ENCODE data around the gene RPRD1B. TPM values are rescaled to one million over a fixed set of nuclear protein-coding genes. Genes with fewer than 3 reads are reported as not detected.

RPRD1B gene
- total and polyA plus RNA-seq, 2 of the 13 experiments (the other 11 are each of a cell fraction or from before 2014, with no cell fraction given) = 31.1 to 41.5 TPM

- no peak for TF ChIP-seq AHDC1 (CRISPR knock-in tag; IDR thresholded peaks at IDR 0.05; ENCODE audit: borderline replicate concordance)
- TF ChIP-seq RBFOX2 (IDR thresholded peaks at IDR 0.05; ENCODE audit: low read depth, low read length) = no peak
- TF ChIP-seq MTF1 (CRISPR knock-in tag; IDR thresholded peaks at IDR 0.05) = no peak
- TF ChIP-seq HMG20B (CRISPR knock-in tag; conservative IDR thresholded peaks at IDR 0.05) = no peak
- no peak for TF ChIP-seq GATAD2A (CRISPR knock-in tag; IDR thresholded peaks at IDR 0.05)
- no peak for TF ChIP-seq HINFP (CRISPR knock-in tag; IDR thresholded peaks at IDR 0.05; ENCODE audit: low read depth)
- 0 out of 2 replicates have a peak, but pooled peaks have one; percentile 18 for TF ChIP-seq NR2C2 (CRISPR knock-in tag; IDR thresholded peaks at IDR 0.05; ENCODE audit: borderline replicate concordance)
- TF ChIP-seq SALL2 (CRISPR knock-in tag; IDR thresholded peaks at IDR 0.05) = no peak
- TF ChIP-seq YEATS2 (CRISPR knock-in tag; IDR thresholded peaks at IDR 0.05; ENCODE audit: borderline replicate concordance) = no peak
- no peak for TF ChIP-seq RBM22 (optimal IDR thresholded peaks at IDR 0.05; ENCODE audit: low read length)
- TF ChIP-seq RFX5 (IDR thresholded peaks at IDR 0.05; ENCODE audit: low read depth, low read length) = no peak
- no peak for TF ChIP-seq TFDP2 (CRISPR knock-in tag; IDR thresholded peaks at IDR 0.05)
- TF ChIP-seq KLF16 (CRISPR knock-in tag; IDR thresholded peaks at IDR 0.05) = no peak
These were observed 40.6 kb upstream of the RPRD1B start (continued) for GRCh38 chr20:37992802-37993409.
